GM12892 (cell line): ENCODE data around the gene OVCH2.

Experiments used
- POLR2A ChIP-seq: IDR thresholded peaks from 2 replicates; pipeline ENCODE4 v1.6.1; 2011; ENCODE audit warnings: low read depth, low read length, control low read depth
- POLR2AphosphoS5 ChIP-seq: IDR thresholded peaks from 2 replicates; pipeline ENCODE4 v1.6.1; 2011; ENCODE audit warnings: low read depth, low read length, control low read depth
- TAF1 ChIP-seq: IDR thresholded peaks from 2 replicates; pipeline ENCODE4 v1.6.1; 2011; ENCODE audit warnings: low read depth, mild to moderate bottlenecking, control low read depth, low read length, borderline replicate concordance

DNA sequence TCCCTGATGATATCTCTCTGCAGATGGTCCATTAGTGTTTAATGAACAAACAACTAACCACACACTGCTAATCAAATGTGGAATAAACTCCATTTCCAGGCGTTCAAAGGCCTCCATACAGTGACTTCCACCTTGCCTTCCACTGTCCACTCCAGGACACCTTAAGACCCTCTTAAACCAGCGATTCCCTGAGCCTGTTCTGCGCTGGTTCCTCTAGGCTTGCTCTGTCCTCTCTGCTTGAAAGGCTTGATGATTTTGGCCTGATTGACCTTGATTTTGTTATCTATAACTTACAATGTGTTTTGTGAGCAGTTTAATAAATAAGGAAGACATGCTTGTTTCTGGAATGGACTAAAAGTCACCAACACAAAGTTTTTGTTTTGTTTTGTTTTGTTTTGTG, 12.0 kb downstream of the OVCH2 start:
- TF ChIP-seq POLR2AphosphoS5 (no peak), POLR2A (no peak), TAF1 (no peak)
